NCI-H524 treated with DMSO at 0.1 percent for 48 hours (cell line): ENCODE measurements around the gene UPK3BL1.
"Not testable (repeated sequence)": the region's sequence is repeated elsewhere in the genome, so short reads cannot be mapped to it uniquely, and the experiment has no call there.

ENCODE experiments used
- DNase-seq: peaks from one replicate; lab custom pipeline; 2025; lab: John Stamatoyannopoulos, UW

UPK3BL1 gene

GRCh38 chr7:102627271-102627904 is 15.2 kb downstream of the UPK3BL1 start:
- not testable (repeated sequence) for DNase-seq

GRCh38 chr7:102618122-102618521 is 24.5 kb downstream of the UPK3BL1 start:
- DNase-seq, result not testable (repeated sequence)

- not testable (repeated sequence) for DNase-seq
These were observed 26.0 kb downstream of the UPK3BL1 start, which contains the start of gene RASA4 for GRCh38 chr7:102616507-102617125. TSS of gene RASA4 (minus strand) at chr7:102616756. CDS start at chr7:102616689, 67 bp downstream.

- not testable (repeated sequence) for DNase-seq
These were observed 26.7 kb downstream of the UPK3BL1 start for GRCh38 chr7:102615930-102616329.

GRCh38 chr7:102614873-102615272 is 27.7 kb downstream of the UPK3BL1 start:
- DNase-seq, result not testable (repeated sequence)

- not testable (repeated sequence) for DNase-seq
These were observed 28.3 kb downstream of the UPK3BL1 start for GRCh38 chr7:102614346-102614697.

- DNase-seq, result not testable (repeated sequence)
These were observed 28.8 kb downstream of the UPK3BL1 start for GRCh38 chr7:102613575-102614345.

- not testable (repeated sequence) for DNase-seq
These were observed 30.8 kb downstream of the UPK3BL1 start for GRCh38 chr7:102611675-102612325.

GRCh38 chr7:102611013-102611674 is 31.4 kb downstream of the UPK3BL1 start:
- DNase-seq, result not testable (repeated sequence)

GRCh38 chr7:102610441-102610840 is 32.1 kb downstream of the UPK3BL1 start:
- DNase-seq, result not testable (repeated sequence)

GRCh38 chr7:102609734-102610133 is 32.9 kb downstream of the UPK3BL1 start:
- DNase-seq, result not testable (repeated sequence)

- not testable (repeated sequence) for DNase-seq
These were observed 35.7 kb downstream of the UPK3BL1 start for GRCh38 chr7:102606848-102607247.

- not testable (repeated sequence) for DNase-seq
These were observed 38.0 kb downstream of the UPK3BL1 start for GRCh38 chr7:102604431-102605145.

- not testable (repeated sequence) for DNase-seq
These were observed 40.3 kb downstream of the UPK3BL1 start for GRCh38 chr7:102602317-102602716.

GRCh38 chr7:102599699-102600098 is 42.9 kb downstream of the UPK3BL1 start:
- not testable (repeated sequence) for DNase-seq

- DNase-seq, result not testable (repeated sequence)
These were observed 46.6 kb downstream of the UPK3BL1 start for GRCh38 chr7:102596036-102596435.

- not testable (repeated sequence) for DNase-seq
These were observed 48.8 kb downstream of the UPK3BL1 start for GRCh38 chr7:102593637-102594334.

- DNase-seq, result not testable (repeated sequence)
These were observed 50.0 kb downstream of the UPK3BL1 start for GRCh38 chr7:102592477-102593019.

- not testable (repeated sequence) for DNase-seq
These were observed 52.7 kb downstream of the UPK3BL1 start for GRCh38 chr7:102589857-102590256.
